ENCODE data around the gene MYLK. TPM values are rescaled to one million over a fixed set of nuclear protein-coding genes. Genes with fewer than 3 reads are reported as not detected.

The MYLK gene
- total RNA-seq, 2 donors from 2014 or later: 1,187 to 1,887 TPM

GRCh38 chr3:123801474-123801873, 82.7 kb downstream of the MYLK start:
- intact Hi-C loops (cut with DNase I): no loop called here

GRCh38 chr3:123800362-123800682, 83.8 kb downstream of the MYLK start:
- intact Hi-C loops (cut with DNase I): no loop called here
- DNase-seq (ENCODE audit: low spot score): no peak

More at GRCh38 chr3:123801474-123801873, 82.7 kb downstream of the MYLK start:
- DNase-seq (ENCODE audit: low spot score): no peak

DNA sequence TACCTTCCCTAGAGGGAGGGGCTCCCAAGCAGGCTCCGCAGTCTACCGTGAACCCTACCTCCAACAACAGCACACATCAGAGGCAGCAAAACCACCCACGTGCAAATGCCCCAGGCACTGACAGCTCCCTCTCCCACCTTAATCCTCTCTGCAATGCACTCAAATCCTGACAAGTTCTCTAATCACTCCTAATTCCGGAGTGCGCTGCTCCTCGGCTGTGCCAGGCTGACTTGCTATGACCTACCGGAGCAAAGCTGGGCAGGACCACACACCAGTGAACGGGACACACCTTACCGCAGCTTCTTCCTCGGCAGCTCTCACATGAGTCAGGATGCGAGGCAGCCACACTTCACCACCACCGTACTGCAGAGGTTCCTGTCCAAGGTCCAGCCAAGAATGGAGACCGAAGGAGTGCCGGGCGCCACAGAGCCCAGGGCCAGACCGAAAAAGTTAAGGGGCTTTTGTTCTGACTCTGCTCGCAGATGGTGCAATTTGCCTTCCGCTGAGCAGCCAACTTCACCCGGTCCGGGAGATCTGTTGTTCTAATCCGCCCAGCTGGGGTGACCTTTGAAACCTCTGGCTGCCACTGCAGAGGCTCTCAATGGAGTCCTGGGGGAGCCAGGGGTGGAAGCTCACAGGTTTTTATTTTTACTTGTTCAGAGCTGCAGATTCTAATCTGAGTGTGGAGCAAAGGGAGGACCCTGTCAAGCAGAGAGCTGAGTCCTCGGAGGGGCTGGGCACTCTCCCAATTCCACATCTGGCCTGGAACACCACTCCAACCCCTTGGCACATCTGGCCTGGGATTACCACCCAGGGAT, 84.4 kb downstream of the MYLK start:
- no peak for DNase-seq (ENCODE audit: low spot score)
- intact Hi-C loops (cut with DNase I): no loop called here

- DNase-seq (ENCODE audit: low spot score): no peak
- intact Hi-C loops (cut with DNase I): no loop called here
Measured at GRCh38 chr3:123798550-123798949, 85.6 kb downstream of the MYLK start.

GRCh38 chr3:123795471-123796251, 88.5 kb downstream of the MYLK start:
- no peak for DNase-seq (ENCODE audit: low spot score)
- intact Hi-C loops (cut with DNase I): no loop called here

DNA sequence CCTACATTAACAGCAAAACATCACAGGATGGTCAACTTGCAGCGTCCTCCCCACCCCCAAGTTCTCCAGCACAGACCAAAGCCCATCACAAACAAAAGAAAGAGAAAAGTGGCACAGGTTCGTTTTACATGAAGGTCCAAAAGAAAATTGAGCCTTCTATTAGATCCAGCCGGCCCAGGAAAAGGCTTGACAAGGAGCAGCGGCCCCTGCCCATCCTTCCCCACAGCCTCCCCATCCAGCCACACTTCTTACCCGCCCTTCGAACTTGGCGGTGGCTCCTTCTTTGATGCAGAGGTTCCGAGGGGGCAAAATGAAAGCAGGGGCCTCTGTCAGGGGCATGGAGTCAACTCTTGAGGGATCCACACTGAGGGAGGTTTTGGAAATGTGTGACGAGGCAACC, 90.7 kb downstream of the MYLK start:
- DNase-seq (ENCODE audit: low spot score): no peak
- intact Hi-C loops (cut with DNase I): no loop called here

GRCh38 chr3:123792473-123793201, 91.5 kb downstream of the MYLK start:
- DNase-seq (ENCODE audit: low spot score): no peak
- intact Hi-C loops (cut with DNase I): no loop called here

DNA sequence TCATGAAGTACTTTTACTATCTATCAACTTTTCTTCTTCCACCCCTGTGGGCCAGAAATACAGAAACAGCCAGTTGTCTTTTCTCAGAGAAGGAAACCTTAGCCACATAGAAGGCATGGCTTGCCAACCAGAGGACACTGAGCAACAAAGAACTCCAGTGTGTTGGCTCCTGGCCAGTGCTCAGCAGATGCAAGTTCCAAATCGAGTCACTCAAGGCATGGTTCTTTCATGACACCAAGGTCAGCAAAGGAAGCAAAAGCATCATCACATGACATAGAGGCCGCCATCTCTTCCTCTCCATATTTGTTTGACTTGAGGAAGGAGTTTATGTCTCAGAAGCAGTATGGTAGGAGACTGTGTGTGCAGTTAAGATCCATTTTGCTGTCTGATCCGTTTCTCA, 92.2 kb downstream of the MYLK start:
- no peak for DNase-seq (ENCODE audit: low spot score)
- intact Hi-C loops (cut with DNase I): no loop called here

- intact Hi-C loops (cut with DNase I): no loop called here
- DNase-seq (ENCODE audit: low spot score): no peak
Measured at GRCh38 chr3:123791417-123791816, 92.7 kb downstream of the MYLK start.

GRCh38 chr3:123791073-123791370, 93.1 kb downstream of the MYLK start:
- no peak for DNase-seq (ENCODE audit: low spot score)
- intact Hi-C loops (cut with DNase I): no loop called here

- intact Hi-C loops (cut with DNase I): no loop called here
- DNase-seq (ENCODE audit: low spot score): no peak
Measured at GRCh38 chr3:123790254-123791072, 93.7 kb downstream of the MYLK start.

- no peak for DNase-seq (ENCODE audit: low spot score)
- intact Hi-C loops (cut with DNase I): no loop called here
Measured at GRCh38 chr3:123789760-123790159, 94.4 kb downstream of the MYLK start.

DNA sequence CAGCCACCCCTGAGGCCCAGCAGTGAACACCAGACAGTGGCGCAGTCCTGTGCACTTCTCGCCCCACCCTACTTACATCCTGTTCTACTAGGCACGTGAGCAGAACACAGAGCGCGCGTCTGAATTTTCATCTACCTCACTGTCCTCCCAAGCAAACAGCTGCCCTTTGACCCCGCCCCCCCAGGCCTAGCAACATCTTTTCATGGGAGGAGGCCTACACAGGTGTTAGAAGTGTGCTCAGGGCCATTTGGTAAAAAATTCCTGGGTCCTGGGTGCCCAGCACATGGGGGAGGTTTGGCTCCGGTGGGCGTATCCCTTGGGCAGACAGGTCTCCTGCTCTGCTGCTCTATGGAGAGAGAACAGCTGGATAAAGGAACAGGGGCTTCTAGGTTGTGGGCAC, 95.0 kb downstream of the MYLK start:
- DNase-seq (ENCODE audit: low spot score): no peak
- intact Hi-C loops (cut with DNase I): no loop called here

DNA sequence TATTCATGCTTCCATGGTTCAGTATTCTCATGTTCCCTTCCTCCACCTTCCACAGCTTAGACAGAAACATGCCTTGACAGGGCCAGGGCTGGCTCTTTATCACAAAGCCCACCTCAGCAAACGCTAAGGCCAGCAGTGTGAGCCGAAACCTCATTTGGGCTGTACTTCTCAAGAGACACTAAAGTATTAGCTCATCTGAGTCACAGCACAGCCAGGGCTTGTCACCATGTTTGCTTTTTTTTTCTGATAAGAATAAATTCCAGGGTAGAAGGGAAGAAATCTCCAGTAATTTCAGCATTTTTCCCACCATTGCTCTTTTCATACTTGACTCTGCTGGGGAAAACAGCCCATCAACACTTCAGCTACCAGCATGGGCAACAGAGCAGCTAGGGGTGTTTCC, 95.4 kb downstream of the MYLK start:
- intact Hi-C loops (cut with DNase I): no loop called here
- DNase-seq (ENCODE audit: low spot score): no peak

DNA sequence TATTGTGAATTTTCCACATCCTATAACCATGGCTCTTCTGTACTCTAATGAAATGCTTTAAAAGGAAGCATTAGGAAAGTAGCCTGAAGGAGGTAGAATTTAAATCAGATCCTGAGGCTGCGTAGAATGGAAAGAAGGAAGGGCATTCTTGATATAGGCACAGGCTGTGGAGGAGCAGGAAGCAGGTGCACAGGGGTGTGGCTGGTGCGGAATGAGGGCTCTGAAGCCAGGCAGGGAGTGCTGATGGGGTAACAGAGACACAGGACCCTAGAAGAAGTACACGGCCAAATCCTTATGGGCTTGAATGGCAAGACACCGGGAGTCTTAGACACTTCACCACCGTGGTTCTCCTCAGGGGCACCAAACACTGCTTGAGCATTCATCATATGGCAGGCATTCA, 97.0 kb downstream of the MYLK start:
- DNase-seq (ENCODE audit: low spot score): no peak
- intact Hi-C loops (cut with DNase I): no loop called here

- intact Hi-C loops (cut with DNase I): no loop called here
- no peak for DNase-seq (ENCODE audit: low spot score)
Measured at GRCh38 chr3:123785602-123786001, 98.5 kb downstream of the MYLK start.

DNA sequence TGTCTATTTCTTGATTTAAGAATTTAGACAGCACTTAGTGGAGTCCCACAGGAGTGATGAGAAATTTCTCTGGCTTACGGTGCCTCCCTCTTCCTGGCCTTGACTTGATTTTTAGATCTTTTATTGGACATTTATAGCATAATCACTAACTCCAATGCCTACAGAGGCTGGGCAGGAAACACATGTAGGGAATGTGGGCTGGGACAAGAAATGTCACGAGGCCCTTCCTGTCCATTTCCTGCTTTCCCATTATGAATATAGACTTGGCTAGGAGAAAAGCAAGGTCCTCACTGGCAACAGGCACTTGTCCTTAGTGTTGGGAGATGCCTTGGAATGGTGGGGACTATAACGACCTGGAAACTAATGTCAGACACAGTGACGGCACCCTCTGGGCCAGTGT, 100.3 kb downstream of the MYLK start:
- no peak for DNase-seq (ENCODE audit: low spot score)
- intact Hi-C loops (cut with DNase I): no loop called here

DNA sequence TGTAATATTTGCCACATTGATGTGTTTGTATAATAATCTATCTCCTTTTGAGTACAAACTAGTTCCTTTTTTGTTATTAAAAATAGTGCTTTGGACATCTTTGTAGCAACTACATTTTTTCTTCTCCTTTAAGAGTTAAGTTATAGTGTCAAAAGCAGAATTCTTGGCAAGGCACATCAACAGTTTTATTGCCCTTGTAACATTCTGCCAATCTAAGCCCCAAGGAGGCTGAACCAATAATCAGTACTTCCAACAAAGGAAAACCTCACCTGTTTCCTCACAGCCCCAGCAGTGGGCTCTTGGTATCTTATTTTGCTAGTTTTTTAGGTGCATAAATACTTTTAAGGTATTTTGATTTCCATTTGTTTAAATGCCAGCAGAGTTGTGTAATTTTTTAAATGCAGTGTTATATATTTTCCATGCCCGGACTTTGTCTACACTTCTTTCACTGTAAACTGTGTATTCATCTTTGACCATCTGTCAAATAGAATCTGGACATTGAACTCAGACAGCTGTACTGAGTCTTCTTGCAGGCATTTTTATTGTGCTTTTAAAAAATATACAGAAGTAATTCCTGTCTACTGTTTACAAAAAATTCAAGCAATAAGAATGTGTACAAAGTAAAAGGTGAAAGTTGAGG, 101.0 kb downstream of the MYLK start:
- no peak for DNase-seq (ENCODE audit: low spot score)
- intact Hi-C loops (cut with DNase I): no loop called here

DNA sequence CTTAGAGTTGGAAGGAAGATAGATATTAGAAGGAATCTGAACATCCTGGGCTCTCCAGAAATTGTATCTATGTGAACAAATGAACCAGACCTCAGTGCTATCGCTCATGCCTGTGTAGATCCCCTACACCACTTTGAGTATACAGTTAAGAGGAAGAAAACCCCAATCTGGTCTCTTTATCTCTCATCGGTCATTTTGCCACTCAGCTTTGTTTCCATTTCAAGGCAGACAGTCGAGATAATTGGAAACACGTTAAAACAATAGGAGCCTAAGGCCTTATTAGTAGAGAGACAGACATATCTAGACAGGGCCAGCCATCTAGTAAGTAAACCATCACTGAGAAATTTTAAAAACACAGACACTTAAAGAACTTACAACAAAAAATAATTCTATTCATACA, 101.6 kb downstream of the MYLK start:
- DNase-seq (ENCODE audit: low spot score): no peak
- intact Hi-C loops (cut with DNase I): no loop called here
